Measurements from ENCODE around the gene PKN2. TPM values are rescaled to one million over a fixed set of nuclear protein-coding genes. Genes with fewer than 3 reads are reported as not detected.
A peak's percentile ranks its signal among the peaks of the same experiment; 100 is the strongest.

The PKN2 gene
- total RNA-seq, 1 experiment from 2014 or later: 32.6 TPM

DNA sequence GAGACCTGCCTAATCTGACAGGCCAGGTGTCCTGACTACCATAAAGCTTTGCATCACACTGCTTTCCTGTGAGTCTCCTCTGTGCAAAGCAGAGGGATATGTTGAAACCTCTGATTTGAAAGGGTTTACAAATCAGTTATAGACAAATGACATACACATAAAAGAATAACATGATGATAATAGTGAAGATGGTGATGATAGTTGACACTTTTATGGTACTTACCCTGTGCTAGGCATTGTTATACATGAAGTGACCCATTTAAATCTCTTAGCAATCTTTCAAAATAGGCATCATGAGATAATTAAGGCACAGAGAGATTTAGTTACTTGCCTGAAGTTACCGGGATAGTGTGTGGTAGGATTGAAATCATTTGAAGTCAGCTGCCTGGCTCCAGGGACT lies 34.1 kb upstream of the PKN2 start (continued):
- TF ChIP-seq, protein P1, sequence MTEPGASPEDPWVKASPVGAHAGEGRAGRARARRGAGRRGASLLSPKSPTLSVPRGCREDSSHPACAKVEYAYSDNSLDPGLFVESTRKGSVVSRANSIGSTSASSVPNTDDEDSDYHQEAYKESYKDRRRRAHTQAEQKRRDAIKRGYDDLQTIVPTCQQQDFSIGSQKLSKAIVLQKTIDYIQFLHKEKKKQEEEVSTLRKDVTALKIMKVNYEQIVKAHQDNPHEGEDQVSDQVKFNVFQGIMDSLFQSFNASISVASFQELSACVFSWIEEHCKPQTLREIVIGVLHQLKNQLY (CRISPR knock-in tag; IDR thresholded peaks at IDR 0.05): no peak
- TF ChIP-seq, protein P2, sequence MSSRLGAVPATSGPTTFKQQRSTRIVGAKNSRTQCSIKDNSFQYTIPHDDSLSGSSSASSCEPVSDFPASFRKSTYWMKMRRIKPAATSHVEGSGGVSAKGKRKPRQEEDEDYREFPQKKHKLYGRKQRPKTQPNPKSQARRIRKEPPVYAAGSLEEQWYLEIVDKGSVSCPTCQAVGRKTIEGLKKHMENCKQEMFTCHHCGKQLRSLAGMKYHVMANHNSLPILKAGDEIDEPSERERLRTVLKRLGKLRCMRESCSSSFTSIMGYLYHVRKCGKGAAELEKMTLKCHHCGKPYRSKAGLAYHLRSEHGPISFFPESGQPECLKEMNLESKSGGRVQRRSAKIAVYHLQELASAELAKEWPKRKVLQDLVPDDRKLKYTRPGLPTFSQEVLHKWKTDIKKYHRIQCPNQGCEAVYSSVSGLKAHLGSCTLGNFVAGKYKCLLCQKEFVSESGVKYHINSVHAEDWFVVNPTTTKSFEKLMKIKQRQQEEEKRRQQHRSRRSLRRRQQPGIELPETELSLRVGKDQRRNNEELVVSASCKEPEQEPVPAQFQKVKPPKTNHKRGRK (CRISPR knock-in tag; IDR thresholded peaks at IDR 0.05; ENCODE audit: borderline replicate concordance): no peak
- TF ChIP-seq ZBTB21 (CRISPR knock-in tag; IDR thresholded peaks at IDR 0.05; ENCODE audit: borderline replicate concordance): no peak

DNA sequence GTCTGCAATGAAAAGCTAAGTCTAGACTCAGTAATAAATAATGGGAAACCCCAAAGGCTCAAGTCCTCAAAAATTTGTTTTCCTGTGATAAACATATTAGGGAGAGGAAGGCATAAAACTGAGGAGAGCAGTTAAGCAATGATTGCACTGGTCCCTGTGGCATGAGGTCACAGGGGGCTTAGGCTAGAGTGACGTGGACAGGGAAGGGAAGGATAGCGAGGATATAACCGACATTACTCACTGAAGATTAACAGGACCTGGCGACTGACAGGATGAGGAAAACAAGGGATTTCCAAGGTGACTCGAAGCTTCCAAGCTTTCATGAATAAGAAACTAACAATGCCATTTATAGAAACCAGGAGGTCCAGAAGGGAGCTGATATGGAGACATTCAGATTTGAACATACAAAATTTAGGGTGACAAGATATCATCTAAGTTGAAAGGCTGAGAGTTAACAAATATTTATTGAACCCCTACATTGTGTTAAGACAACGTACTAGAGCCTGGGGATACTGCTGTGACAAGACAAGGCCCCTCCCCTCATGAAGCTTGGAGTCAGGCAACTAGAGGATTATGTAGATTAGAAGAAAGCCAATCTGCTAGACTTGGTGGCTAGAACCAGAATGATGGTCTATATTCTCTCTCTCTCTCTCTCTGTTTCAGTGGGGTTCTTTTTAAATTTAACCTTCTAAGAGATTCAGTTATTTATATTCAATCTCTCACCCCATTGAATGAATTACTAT lies 33.2 kb upstream of the PKN2 start:
- CTCF ChIA-PET: no interaction called here
- TF ChIP-seq ZBTB21 (CRISPR knock-in tag; IDR thresholded peaks at IDR 0.05; ENCODE audit: borderline replicate concordance) (no peak), IRF2 (CRISPR knock-in tag; IDR thresholded peaks at IDR 0.05; ENCODE audit: borderline replicate concordance, low read depth) (no peak), ARID4B (CRISPR knock-in tag; IDR thresholded peaks at IDR 0.05; ENCODE audit: borderline replicate concordance) (no peak), KAT7 (CRISPR knock-in tag; IDR thresholded peaks at IDR 0.05; ENCODE audit: borderline replicate concordance) (no peak), ZNF317 (CRISPR knock-in tag; IDR thresholded peaks at IDR 0.05; ENCODE audit: borderline replicate concordance, low read depth) (no peak), EMX1 (CRISPR knock-in tag; IDR thresholded peaks at IDR 0.05) (no peak), NR2C2 (CRISPR knock-in tag; IDR thresholded peaks at IDR 0.05) (no peak), MXD4 (CRISPR knock-in tag; IDR thresholded peaks at IDR 0.05; ENCODE audit: borderline replicate concordance) (no peak), ATF6 (CRISPR knock-in tag; IDR thresholded peaks at IDR 0.05) (no peak), TP53 (CRISPR knock-in tag; IDR thresholded peaks at IDR 0.05) (no peak), CTCF (IDR thresholded peaks at IDR 0.05) (no peak), GRHL2 (CRISPR knock-in tag; IDR thresholded peaks at IDR 0.05; ENCODE audit: insufficient replicate concordance, severe bottlenecking) (no peak), ZNF121 (CRISPR knock-in tag; IDR thresholded peaks at IDR 0.05) (no peak)
- TF ChIP-seq, protein P3, sequence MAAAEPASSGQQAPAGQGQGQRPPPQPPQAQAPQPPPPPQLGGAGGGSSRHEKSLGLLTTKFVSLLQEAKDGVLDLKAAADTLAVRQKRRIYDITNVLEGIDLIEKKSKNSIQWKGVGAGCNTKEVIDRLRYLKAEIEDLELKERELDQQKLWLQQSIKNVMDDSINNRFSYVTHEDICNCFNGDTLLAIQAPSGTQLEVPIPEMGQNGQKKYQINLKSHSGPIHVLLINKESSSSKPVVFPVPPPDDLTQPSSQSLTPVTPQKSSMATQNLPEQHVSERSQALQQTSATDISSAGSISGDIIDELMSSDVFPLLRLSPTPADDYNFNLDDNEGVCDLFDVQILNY (CRISPR knock-in tag; IDR thresholded peaks at IDR 0.05): no peak
- TF ChIP-seq, protein P4, sequence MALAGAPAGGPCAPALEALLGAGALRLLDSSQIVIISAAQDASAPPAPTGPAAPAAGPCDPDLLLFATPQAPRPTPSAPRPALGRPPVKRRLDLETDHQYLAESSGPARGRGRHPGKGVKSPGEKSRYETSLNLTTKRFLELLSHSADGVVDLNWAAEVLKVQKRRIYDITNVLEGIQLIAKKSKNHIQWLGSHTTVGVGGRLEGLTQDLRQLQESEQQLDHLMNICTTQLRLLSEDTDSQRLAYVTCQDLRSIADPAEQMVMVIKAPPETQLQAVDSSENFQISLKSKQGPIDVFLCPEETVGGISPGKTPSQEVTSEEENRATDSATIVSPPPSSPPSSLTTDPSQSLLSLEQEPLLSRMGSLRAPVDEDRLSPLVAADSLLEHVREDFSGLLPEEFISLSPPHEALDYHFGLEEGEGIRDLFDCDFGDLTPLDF (CRISPR knock-in tag; IDR thresholded peaks at IDR 0.05): no peak

More for the DNA sequence above, 33.2 kb upstream of the PKN2 start:
- POLR2A ChIA-PET: no interaction called here
- peaks cover 35% of the 10 kb centered on the region for H3K4me1 Mint-ChIP-seq
- H3K9me3 Mint-ChIP-seq: no peaks in the 10 kb centered on the region
- no peak overlapping the region for H3K4me3 Mint-ChIP-seq
- H3K27me3 Mint-ChIP-seq (ENCODE audit: low read depth): no peaks in the 10 kb centered on the region; the same call in 1 of the 2 replicates
- no peaks in the 10 kb centered on the region for H3K36me3 Mint-ChIP-seq
- H3K27ac Mint-ChIP-seq: no peak overlapping the region
- DNase-seq (ENCODE audit: low spot score) (no peak), ATAC-seq (0 out of 2 replicates have a peak, but pooled peaks have one; percentile 27)

Data from WTC11 (cell line).